Activated CD8-positive, alpha-beta memory T cell treated with anti-CD3 and anti-CD28 coated beads for 24 hours (primary cell): ENCODE results near the gene UBALD1.

ENCODE experiments used
- DNase-seq: peaks from one replicate; pipeline ENCODE4 v3.0.0-alpha.2; 2020

The UBALD1 gene

DNA sequence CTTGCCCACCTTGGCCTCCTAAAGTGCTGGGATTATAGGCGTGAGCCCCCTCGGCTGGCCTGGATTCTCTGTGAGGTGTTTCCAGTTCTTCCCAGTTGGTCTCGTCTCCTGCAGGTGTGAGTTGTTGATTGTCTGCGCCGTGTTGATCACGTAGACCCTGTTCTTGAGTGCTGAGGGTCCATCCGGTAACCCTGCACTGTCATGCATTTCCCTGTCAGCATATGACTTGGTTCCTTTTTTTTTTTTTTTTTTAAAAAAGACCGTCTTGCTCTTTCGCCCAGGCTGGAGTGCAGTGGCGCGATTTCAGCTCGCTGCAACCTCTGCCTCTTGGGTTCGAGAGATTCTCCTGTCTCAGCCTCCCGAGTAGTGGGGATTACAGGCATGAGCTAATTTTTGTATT is 27.2 kb upstream of the UBALD1 start:
- DNase-seq: no peak

GRCh38 chr16:4641306-4641687 is 26.6 kb upstream of the UBALD1 start:
- no peak for DNase-seq

- no peak for DNase-seq
These were observed 26.1 kb upstream of the UBALD1 start for GRCh38 chr16:4640572-4641305.

GRCh38 chr16:4639899-4640509 is 25.3 kb upstream of the UBALD1 start:
- no peak for DNase-seq

DNA sequence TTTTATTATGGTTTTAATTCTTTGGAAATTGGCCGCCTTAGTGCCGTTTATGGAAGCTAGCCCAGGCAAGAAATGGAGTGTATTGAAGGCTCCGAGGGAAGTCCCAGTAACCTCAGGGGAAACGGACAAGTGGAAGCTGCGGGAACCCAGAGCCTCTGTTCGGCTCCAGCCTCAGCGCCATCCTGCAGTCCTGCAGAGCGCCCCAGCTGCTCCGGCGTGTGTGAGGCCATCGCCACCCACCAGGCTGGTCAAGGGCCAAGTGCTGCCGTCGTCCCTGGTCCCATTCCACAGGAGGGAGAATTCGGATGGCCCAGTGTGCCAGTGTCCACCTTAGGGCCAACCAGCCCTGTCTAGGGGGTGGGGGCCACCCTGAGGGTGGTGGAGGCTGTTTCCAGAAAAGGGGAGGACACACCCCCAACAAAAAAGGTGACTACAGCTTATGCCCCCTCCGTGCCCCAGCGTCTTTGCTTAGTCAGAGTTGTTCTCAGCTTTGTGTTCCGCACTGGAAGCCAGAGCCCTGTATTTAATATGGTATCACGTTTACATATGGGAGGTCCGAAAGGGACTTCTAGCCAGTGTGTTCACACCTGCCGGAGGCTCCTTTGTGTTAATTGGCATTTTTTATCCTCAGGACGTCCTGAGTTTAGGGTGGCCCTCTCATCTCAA is 22.9 kb upstream of the UBALD1 start:
- DNase-seq: no peak

DNA sequence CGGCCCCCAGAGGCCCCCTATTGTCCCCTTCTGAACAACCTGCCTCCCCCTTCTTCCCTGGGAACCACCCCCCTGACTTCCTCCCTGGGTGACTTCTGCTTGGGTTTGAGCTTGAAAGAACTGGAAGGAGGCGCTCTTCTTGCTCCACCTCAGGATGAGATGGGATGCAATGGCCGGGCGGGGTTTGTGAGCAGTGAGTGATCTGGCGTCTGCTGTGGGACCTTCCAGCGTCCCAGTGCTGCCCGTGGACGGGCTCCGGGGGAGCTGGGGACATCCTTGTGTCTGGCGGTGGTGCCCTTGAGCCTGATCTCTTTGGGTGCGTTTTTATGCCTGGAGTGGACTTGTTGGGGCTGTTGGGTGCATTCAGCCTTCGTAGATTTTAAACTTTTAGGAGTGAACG is 21.5 kb upstream of the UBALD1 start:
- no peak for DNase-seq

DNA sequence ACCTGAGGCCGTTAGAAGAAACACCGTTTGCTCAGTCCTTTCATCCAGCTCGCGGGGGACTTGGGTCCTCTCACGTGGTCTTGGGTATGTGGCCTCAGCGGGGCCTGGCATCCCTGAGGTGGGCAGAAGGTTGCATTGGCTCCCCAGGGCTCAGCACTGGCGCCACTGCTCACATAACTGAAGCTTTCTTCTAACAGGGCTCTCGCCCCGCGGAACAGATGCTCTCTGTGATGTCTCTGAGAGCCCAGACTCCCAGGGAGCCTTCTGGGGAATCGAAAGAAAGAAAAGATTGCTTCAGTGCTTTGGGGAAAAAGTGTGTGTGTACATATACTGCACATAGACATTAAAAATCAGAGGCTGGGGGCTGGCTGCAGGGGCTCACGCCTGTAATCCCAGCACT is 20.1 kb upstream of the UBALD1 start:
- no peak for DNase-seq

DNA sequence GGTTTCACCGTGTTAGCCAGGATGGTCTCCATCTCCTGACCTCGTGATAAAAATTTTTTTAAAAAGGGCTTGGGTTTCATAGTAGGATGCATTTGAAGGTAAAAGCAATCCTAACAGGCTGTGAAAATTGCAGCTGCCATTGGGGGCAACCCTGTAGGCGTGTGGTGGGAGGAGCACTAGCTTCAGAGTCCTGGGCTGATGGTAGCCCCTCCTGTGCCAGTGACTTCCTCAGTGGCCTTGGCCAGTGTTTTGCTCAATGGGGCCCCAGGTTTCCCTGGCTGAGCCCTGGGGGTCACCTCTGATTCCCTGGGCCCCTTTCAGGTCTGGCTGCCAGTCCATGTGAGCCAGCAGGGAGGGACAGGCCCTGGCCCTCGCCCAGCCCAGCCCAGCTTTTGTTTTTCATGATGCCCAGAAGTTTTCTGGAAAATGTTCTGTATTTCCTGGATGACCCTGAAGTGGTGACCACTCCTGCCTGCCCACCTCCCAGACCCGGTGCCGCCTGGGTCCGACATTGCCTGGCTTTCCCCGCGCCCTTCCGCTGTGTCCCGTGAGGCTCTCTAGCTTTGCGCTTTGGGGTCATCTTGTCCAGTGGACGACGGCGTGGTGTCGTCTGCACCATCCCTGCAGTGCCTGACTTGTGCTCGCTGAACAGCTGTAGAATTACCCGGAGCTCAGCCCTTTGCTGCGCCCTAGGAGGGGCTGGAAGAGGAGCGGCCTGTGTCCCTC is 19.4 kb upstream of the UBALD1 start:
- DNase-seq: no peak

DNA sequence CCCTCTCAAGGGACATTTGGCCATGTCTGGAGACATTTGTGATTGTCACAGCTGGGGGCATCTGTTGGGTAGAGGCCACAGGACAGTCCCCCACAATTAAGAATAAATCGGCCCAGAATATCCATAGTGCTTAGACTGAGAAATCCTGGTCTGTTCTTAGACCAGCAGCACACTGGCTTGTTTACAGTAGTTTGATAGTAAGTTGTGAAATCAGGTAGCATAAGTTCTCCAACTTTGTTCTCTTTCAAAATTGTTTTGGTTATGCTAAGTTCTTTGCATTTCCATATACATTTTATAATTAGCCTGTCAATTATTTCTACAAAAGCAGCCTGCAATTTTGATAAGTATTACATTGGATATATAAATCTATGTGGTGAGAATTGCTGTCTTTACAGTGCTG is 16.8 kb upstream of the UBALD1 start:
- no peak for DNase-seq

DNA sequence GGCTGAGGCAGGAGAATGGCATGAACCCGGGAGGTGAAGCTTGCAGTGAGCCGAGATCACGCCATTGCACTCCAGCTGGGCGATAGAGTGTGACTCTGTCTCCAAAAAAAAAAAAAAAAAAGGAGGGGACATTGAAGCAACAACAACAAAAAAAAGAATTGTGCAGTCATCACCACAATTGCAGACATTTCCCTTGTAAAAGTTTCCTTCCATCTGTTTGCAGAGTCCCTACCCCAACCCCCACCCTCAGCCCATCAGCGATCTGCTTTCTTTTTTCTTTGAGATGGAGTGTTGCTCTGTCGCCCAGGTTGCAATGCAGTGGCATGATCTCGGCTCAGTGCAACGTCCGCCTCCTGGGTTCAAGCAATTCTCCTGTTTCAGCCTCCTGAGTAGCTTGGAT is 13.6 kb upstream of the UBALD1 start:
- DNase-seq: no peak

DNA sequence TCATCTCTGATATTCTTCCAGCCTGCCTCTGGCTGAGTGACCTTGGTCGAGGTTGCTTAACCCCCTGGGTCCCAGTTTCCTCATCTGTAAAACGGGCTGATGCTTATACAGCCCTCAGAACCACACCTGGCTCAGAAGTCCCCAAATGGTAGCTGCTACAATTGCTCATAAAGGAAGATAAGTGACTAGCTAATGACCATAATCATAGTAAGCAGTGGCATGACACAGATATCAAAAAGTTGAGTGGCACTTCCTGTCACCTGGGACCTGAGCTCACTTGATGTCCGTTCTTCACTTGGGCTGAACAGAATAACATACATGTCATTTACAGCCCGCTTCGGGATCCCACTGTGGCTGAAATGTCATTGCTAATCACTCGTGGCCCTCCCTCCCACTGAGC is 11.7 kb upstream of the UBALD1 start:
- DNase-seq: no peak

DNA sequence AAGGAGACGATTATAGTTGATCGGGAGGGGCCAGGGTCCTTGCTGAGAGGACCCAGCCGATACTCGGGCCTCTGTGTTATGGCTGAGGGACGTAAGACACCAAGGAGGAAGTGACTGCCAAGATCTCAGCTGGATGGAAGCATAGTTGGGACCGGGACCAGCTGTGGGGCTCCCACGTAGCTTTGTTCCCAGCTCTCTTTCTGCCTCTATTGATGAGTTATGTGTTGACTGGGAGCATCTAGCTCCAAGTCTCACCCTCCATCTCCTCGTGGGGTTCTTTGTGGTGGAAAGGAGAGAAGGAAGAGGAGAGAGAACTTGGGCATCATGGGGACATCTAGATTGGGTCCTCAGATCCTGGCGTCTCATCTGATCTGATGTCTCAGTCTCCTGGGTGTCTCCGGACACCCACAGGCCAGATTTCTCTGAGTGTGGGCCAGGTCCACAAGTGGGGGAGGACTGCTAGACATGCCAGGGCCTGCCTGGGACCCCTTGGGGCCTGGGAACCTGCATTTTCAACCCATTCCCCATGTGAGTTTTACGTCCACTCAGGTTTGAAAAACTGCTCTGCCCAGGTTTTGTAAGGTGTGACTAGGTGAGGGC is 11.0 kb upstream of the UBALD1 start:
- no peak for DNase-seq

- DNase-seq: peak; percentile 87
These were observed 10.3 kb upstream of the UBALD1 start for GRCh38 chr16:4624827-4625559.

DNA sequence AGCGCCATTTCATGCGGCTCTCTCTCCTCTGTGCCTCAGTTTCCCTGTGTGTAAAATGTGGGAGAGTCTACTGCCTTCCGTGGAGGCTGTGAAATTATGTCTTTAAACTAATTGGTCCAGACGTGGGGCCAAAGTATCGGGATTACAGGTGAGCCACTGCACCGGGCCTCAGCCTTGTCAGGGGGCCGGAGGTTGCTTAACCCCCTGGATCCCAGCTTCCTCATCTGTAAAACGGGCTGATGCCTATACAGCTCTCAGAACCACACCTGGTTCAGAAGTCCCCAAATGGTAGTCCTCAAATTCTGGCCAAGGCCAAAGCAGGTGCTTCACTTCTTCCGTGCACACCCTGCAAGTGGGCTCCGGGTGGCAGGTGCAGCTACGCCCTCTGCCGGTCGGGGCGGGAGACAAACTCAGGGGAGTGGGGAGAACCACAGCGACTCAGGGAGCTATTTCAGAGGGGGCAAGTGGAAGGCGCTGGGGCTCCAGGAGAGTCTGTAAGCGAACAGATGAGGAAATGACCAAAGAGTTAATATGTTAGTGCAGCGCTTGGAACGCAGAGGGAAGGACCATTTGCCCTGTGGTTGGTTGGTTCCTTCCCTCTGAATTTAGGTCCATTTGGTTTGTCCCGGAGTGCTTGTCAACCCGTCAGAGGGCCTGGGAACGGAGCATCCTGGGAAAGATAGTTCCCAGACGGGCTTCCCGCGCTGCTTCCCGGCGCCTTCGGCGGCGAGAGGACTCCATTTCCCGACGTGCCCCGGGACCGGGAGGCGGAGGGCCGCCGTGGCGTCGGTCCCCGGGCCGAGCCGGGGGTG is 9.5 kb upstream of the UBALD1 start, which contains the start of gene MGRN1:
Gene MGRN1 (plus strand): TSS at position 812 of the 812 bp plus-strand sequence. CDS start 135 bp downstream, outside the sequence.
- peak; percentile 96 for DNase-seq

DNA sequence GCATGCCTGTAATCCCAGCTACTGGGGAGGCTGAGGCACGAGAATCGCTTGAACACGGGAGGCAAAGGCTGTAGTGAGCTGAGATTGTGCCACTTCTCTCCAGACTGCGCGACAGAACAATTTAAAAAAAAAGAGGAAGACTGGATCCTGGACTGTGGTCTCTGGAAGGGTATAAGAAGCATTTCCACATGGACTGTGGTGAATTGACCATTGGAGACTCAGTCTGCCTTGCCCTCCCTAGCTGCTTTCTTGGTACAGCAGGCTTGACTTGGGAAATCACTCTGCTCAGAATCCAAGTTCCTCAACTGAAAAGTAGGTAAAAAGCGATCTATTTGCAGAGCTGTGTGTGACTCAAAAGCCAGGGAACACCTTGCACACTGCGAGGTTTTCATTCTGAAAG is 8.9 kb upstream of the UBALD1 start:
- no peak for DNase-seq

DNA sequence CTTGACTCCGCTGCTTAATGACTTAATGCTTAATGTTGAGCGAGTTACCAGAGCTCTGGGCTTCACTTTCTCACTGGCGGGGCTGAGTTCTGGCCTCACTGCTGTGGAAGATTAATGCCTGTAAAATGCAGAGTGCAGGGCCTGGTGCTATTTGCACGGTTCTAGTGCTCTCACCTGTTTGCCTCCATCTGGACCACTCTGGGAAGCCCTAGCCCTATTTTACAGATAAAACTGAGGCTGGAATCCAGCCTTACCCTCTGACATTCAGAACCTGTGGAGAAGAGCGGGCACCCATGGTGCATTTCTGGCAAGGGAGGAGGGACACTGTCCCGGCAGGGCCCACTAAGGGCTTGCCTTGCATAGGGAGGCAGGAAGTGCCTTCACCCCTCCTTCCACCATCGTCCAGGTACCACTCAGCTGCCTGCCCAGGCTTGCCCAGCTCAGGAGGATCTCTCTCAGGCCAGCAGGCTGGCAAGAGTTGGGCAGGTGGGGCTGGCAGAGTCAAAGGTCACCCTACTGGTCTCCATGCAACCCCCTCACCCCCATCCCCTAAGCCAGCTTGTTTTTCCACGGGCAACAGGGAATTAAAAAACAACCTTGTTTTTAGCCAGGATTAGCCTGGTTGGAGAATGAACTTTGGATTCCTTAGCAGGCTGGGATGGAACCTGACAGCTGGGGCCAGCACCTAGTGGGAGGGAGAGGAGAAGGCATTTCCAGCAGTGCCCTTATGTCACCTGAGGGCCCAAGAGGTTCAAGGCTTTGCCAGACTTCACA is 4.1 kb upstream of the UBALD1 start:
- DNase-seq: no peak

DNA sequence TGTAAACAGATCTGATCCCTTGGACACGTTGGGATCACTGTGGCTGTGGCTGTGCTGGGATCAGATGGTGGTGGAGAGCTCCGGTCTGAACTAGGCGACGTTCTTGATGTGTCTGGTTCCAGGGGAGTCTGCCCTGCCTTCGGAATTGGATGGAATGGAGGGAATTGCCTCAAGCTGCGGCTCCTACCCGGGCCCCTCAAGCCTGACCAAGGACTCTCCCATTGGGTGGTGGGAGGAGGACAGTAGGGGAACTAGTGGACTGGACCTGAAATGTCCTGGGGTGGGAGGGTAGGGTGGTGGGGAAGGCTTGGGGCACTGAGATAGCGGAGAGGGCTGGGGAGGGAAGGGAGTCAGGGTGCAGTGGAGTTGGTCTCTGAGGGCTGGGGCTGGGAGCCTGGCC is 3.2 kb upstream of the UBALD1 start:
- no peak for DNase-seq

- peak; percentile 98 for DNase-seq
These were observed 1.5 kb upstream of the UBALD1 start for GRCh38 chr16:4616047-4616811.

GRCh38 chr16:4615384-4616046 is 827 bp upstream of the UBALD1 start:
- DNase-seq: peak; percentile 71
